Progenitor cell of endocrine pancreas (in vitro differentiated cells): ENCODE measurements around the gene IL6R. TPM values are rescaled to one million over a fixed set of nuclear protein-coding genes. Genes with fewer than 3 reads are reported as not detected.
A peak's percentile ranks its signal among the peaks of the same experiment; 100 is the strongest.

ENCODE experiments used
- DNase-seq: peaks from one replicate; pipeline ENCODE4 v3.0.0; 2021; ENCODE audit warnings: low spot score; ENCODE audit not compliant: unreplicated experiment
- H3K27ac Mint-ChIP-seq: 2 replicates; pipeline ENCODE4 v1.8.0; 2021; ENCODE audit warnings: mild to moderate bottlenecking, moderate library complexity, mixed read lengths
- H3K27me3 Mint-ChIP-seq: 2 replicates; pipeline ENCODE4 v1.8.0; 2021; ENCODE audit warnings: mixed read lengths
- H3K36me3 Mint-ChIP-seq: 2 replicates; pipeline ENCODE4 v1.8.0; 2022; ENCODE audit warnings: mixed read lengths; ENCODE audit not compliant: insufficient read depth
- H3K4me1 Mint-ChIP-seq: 2 replicates; pipeline ENCODE4 v1.8.0; 2021; ENCODE audit warnings: low read depth, mixed read lengths
- H3K4me3 Mint-ChIP-seq: 2 replicates; pipeline ENCODE4 v1.8.0; 2021; ENCODE audit warnings: low read depth, mild to moderate bottlenecking, moderate library complexity, mixed read lengths
- H3K9me3 Mint-ChIP-seq: 2 replicates; pipeline ENCODE4 v1.8.0; 2021; ENCODE audit warnings: low read depth, mixed read lengths
- CTCF ChIP-seq: fragments of 200-600 bp; sonication (generic); IDR thresholded peaks from one replicate; pipeline ENCODE4 v1.5.0; 2021; ENCODE audit warnings: antibody characterized with exemption, mild to moderate bottlenecking; ENCODE audit not compliant: unreplicated experiment
- total RNA-seq: library from RNA; stranded (reverse); gene quantifications from 2 replicates; pipeline ENCODE4 v1.2.1, GENCODE V29; 2021

IL6R gene
- total RNA-seq, 1 donor from 2014 or later, result 3.1 TPM

- no peak overlapping the region for H3K27ac Mint-ChIP-seq
These were observed 2.3 kb downstream of the IL6R start for GRCh38 chr1:154407198-154408091.

GRCh38 chr1:154408174-154408777, 3.1 kb downstream of the IL6R start:
- TF ChIP-seq CTCF, result no peak
- Mint-ChIP-seq H3K36me3 (no peaks in the 10 kb centered on the region), H3K27me3 (peaks cover 37% of the 10 kb centered on the region), H3K4me1 (peaks cover 23% of the 10 kb centered on the region), H3K4me3 (no peak overlapping the region), H3K9me3 (no peaks in the 10 kb centered on the region), H3K27ac (peak overlapping the region; percentile 67)
- no peak for DNase-seq

More at GRCh38 chr1:154407198-154408091, 2.3 kb downstream of the IL6R start:
- no peak for TF ChIP-seq CTCF
- no peak for DNase-seq
- peaks cover 39% of the 10 kb centered on the region for H3K27me3 Mint-ChIP-seq
- H3K4me1 Mint-ChIP-seq, result peaks cover 22% of the 10 kb centered on the region
- no peaks in the 10 kb centered on the region for H3K9me3 Mint-ChIP-seq
- no peaks in the 10 kb centered on the region for H3K36me3 Mint-ChIP-seq
- no peak overlapping the region for H3K4me3 Mint-ChIP-seq

- no peak for DNase-seq
- Mint-ChIP-seq H3K27ac (no peak overlapping the region), H3K36me3 (no peaks in the 10 kb centered on the region), H3K9me3 (no peaks in the 10 kb centered on the region), H3K4me3 (no peak overlapping the region), H3K4me1 (peaks cover 26% of the 10 kb centered on the region), H3K27me3 (peaks cover 22% of the 10 kb centered on the region)
- no peak for TF ChIP-seq CTCF
These were observed 5.2 kb downstream of the IL6R start for GRCh38 chr1:154410185-154410827.

GRCh38 chr1:154411525-154411924, 6.4 kb downstream of the IL6R start:
- no peaks in the 10 kb centered on the region for H3K9me3 Mint-ChIP-seq
- no peak overlapping the region for H3K27ac Mint-ChIP-seq
- H3K4me3 Mint-ChIP-seq, result no peak overlapping the region
- no peak for TF ChIP-seq CTCF
- peaks cover 15% of the 10 kb centered on the region for H3K27me3 Mint-ChIP-seq
- no peak for DNase-seq
- H3K4me1 Mint-ChIP-seq, result peaks cover 26% of the 10 kb centered on the region
- no peaks in the 10 kb centered on the region for H3K36me3 Mint-ChIP-seq

GRCh38 chr1:154413177-154413783, 8.1 kb downstream of the IL6R start:
- H3K4me3 Mint-ChIP-seq, result no peak overlapping the region
- H3K36me3 Mint-ChIP-seq, result no peaks in the 10 kb centered on the region
- no peak for TF ChIP-seq CTCF
- no peak for DNase-seq
- H3K27me3 Mint-ChIP-seq, result peaks cover under 1% of the 10 kb centered on the region
- H3K9me3 Mint-ChIP-seq, result no peaks in the 10 kb centered on the region
- peaks cover 16% of the 10 kb centered on the region for H3K4me1 Mint-ChIP-seq
- H3K27ac Mint-ChIP-seq, result no peak overlapping the region
